ENCODE data around the gene PLD5.
"Not testable (repeated sequence)": the region's sequence is repeated elsewhere in the genome, so short reads cannot be mapped to it uniquely, and the experiment has no call there.

Gene PLD5

DNA sequence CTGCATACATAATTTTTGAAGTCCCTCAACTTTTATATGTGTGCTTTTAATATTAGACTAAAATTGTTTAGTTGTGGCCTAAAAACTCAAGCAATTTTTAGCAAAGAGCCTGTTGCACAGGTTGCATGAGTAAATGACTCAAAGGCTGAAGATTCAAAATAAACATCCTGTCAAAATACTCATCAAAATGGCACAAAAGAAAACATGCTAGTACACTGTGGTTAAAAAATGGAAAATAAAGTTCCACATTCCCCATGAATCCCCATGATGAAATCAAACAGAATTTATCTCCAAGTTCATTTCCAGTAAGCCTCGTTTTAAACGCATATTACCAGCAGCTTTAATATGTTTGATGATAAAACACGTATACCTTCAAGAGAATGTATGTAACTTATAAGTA, 295.5 kb downstream of the PLD5 start:
- H3K4me1 ChIP-seq (ENCODE audit: control insufficient read depth, low read length), result no peaks in the 10 kb centered on the region
- no peaks in the 10 kb centered on the region for H3K9me3 ChIP-seq (ENCODE audit: control insufficient read depth, insufficient read depth, low read length)
- H4K20me1 ChIP-seq (ENCODE audit: control insufficient read depth, insufficient read depth, low read depth, low read length), result no peaks in the 10 kb centered on the region
- no peaks in the 10 kb centered on the region for H3K9me2 ChIP-seq (replicated peaks; ENCODE audit: control insufficient read depth, low read length)
- TF ChIP-seq, protein P1, sequence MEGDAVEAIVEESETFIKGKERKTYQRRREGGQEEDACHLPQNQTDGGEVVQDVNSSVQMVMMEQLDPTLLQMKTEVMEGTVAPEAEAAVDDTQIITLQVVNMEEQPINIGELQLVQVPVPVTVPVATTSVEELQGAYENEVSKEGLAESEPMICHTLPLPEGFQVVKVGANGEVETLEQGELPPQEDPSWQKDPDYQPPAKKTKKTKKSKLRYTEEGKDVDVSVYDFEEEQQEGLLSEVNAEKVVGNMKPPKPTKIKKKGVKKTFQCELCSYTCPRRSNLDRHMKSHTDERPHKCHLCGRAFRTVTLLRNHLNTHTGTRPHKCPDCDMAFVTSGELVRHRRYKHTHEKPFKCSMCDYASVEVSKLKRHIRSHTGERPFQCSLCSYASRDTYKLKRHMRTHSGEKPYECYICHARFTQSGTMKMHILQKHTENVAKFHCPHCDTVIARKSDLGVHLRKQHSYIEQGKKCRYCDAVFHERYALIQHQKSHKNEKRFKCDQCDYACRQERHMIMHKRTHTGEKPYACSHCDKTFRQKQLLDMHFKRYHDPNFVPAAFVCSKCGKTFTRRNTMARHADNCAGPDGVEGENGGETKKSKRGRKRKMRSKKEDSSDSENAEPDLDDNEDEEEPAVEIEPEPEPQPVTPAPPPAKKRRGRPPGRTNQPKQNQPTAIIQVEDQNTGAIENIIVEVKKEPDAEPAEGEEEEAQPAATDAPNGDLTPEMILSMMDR (IDR thresholded peaks at IDR 0.05; ENCODE audit: low read depth, low read length, poor library complexity, severe bottlenecking), result no peak
- no peak for TF ChIP-seq EZH2phosphoT487 (IDR thresholded peaks at IDR 0.05; ENCODE audit: borderline replicate concordance, low read length)
- no peaks in the 10 kb centered on the region for H3F3A ChIP-seq (ENCODE audit: control insufficient read depth, insufficient read depth)
- H3K27ac ChIP-seq (ENCODE audit: low read depth, low read length), result no peak overlapping the region
- no peak overlapping the region for H3K4me2 ChIP-seq (ENCODE audit: low read length)
- no peak overlapping the region for H3K4me3 ChIP-seq (ENCODE audit: low read length)
- H3K79me2 ChIP-seq (ENCODE audit: control insufficient read depth, low read length), result no peaks in the 10 kb centered on the region
- H3K36me3 ChIP-seq (ENCODE audit: control insufficient read depth, low read length), result no peaks in the 10 kb centered on the region
- no peaks in the 10 kb centered on the region for H3K27me3 ChIP-seq (ENCODE audit: control insufficient read depth, low read length)

DNA sequence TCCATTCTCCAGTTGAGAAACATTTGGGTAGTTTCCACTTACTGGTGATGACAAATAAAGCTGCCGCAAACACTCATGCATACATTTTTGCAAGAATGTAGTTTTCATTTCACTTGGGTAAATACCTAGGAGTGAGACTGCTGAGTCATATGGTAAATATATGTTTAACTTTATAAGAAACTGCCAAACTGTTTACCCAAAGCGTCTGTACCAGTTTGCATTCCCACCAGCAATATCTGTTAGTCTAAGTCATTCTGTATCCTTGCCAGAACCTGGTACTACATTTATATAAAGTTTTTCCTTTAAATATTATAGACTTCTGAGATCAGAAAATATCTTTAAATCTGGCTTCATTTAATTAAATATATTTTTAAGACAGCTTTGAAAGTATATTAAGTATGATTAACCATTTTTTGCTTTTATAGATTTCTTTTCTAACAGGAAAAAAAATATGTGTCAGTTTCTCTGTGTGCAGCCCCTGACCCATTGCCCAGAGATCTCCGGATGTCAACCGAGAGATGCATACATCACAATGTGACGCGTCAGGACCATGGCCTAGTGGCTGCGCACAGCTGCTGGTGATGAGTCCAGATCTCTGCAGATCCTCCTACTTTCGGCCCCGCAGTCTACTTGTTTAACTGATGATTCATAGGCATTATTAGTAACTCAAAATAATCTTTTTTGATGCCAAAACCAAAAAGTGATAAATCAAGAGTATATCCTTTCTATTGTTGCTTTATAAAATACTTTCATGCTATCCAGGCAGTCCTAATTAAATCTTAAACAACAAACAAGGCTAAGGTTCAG, 298.5 kb downstream of the PLD5 start:
- H3K9me3 ChIP-seq (ENCODE audit: control insufficient read depth, insufficient read depth, low read length), result no peaks in the 10 kb centered on the region
- no peaks in the 10 kb centered on the region for H3K9me2 ChIP-seq (replicated peaks; ENCODE audit: control insufficient read depth, low read length)
- H3K27ac ChIP-seq (ENCODE audit: low read depth, low read length), result no peak overlapping the region
- TF ChIP-seq EZH2phosphoT487 (IDR thresholded peaks at IDR 0.05; ENCODE audit: borderline replicate concordance, low read length), result no peak
- TF ChIP-seq, protein P1 (IDR thresholded peaks at IDR 0.05; ENCODE audit: low read depth, low read length, poor library complexity, severe bottlenecking), result no peak
- no peak overlapping the region for H3K4me2 ChIP-seq (ENCODE audit: low read length)
- no peaks in the 10 kb centered on the region for H3K36me3 ChIP-seq (ENCODE audit: control insufficient read depth, low read length)
- no peak overlapping the region for H3K4me3 ChIP-seq (ENCODE audit: low read length)
- H3K79me2 ChIP-seq (ENCODE audit: control insufficient read depth, low read length), result no peaks in the 10 kb centered on the region
- no peaks in the 10 kb centered on the region for H3K27me3 ChIP-seq (ENCODE audit: control insufficient read depth, low read length)
- H4K20me1 ChIP-seq (ENCODE audit: control insufficient read depth, insufficient read depth, low read depth, low read length), result no peaks in the 10 kb centered on the region
- H3K4me1 ChIP-seq (ENCODE audit: control insufficient read depth, low read length), result no peaks in the 10 kb centered on the region
- no peaks in the 10 kb centered on the region for H3F3A ChIP-seq (ENCODE audit: control insufficient read depth, insufficient read depth)

DNA sequence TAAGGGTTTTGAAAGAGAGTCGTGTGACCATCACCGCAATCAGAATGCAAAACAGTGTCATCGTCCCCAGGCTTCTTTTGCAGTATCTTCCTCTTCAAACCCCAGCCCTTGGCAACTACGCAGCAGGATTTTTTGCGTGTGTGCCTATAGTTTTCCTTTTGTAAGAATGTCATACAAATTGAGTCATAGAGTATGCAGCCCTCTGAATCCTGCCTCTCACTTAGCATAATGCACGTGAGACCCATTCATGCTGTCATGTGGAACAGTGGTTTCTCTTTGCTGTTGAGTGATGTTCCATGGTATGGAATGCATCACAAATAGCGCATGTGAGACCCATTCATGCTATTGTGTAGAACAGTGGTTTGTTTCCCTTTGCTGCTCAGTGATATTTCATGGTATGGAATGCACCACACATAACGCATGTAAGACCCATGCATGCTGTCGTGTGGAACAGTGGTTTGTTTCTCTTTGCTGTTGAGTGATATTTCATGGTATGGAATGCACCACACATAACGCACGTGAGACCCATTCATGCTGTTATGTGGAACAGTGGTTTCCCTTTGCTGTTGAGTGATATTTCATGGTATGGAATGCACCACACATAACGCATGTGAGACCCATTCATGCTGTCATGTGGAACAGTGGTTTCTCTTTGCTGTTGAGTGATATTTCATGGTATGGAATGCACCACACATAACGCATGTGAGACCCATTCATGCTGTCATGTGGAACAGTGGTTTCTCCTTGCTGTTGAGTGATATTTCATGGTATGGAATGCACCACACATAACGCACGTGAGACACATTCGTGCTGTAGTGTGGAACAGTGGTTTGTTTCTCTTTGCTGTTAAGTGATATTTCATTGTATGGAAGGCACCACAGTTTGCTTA, 299.4 kb downstream of the PLD5 start:
- not testable (repeated sequence) for H3K4me3 ChIP-seq (ENCODE audit: low read length); H3K27ac ChIP-seq (ENCODE audit: low read depth, low read length); H3K9me3 ChIP-seq (ENCODE audit: control insufficient read depth, insufficient read depth, low read length); H3K4me2 ChIP-seq (ENCODE audit: low read length); H3K79me2 ChIP-seq (ENCODE audit: control insufficient read depth, low read length); H3K4me1 ChIP-seq (ENCODE audit: control insufficient read depth, low read length); H3K36me3 ChIP-seq (ENCODE audit: control insufficient read depth, low read length); H4K20me1 ChIP-seq (ENCODE audit: control insufficient read depth, insufficient read depth, low read depth, low read length); H3K27me3 ChIP-seq (ENCODE audit: control insufficient read depth, low read length); H3K9me2 ChIP-seq (replicated peaks; ENCODE audit: control insufficient read depth, low read length); H3F3A ChIP-seq (ENCODE audit: control insufficient read depth, insufficient read depth)

DNA sequence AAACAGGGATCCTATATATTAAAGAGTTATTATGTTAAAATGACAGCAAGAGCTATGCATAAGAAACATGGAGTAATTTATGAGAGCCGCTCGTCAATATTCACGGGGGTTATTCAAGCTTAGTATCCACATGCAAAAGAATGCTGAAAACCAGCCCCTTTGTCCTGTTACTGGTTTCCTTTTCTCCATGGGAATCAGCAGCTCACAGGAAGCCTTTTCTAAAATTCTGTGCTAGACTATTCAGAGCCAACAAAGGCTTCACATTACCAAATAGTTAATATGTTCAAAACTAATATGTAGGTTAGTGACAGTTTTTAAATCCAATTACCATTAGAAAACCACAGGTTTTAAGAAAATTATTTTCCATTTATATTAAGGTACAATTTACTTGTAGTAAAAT, 300.0 kb downstream of the PLD5 start:
- Histone ChIP-seq H3K27ac (ENCODE audit: low read depth, low read length) (no peak overlapping the region), H3K4me3 (ENCODE audit: low read length) (no peak overlapping the region), H3K9me2 (replicated peaks; ENCODE audit: control insufficient read depth, low read length) (no peaks in the 10 kb centered on the region), H3K27me3 (ENCODE audit: control insufficient read depth, low read length) (no peaks in the 10 kb centered on the region), H3K79me2 (ENCODE audit: control insufficient read depth, low read length) (no peaks in the 10 kb centered on the region), H3K4me1 (ENCODE audit: control insufficient read depth, low read length) (no peaks in the 10 kb centered on the region), H3K9me3 (ENCODE audit: control insufficient read depth, insufficient read depth, low read length) (no peaks in the 10 kb centered on the region), H3K36me3 (ENCODE audit: control insufficient read depth, low read length) (no peaks in the 10 kb centered on the region), H3K4me2 (ENCODE audit: low read length) (no peak overlapping the region), H3F3A (ENCODE audit: control insufficient read depth, insufficient read depth) (no peaks in the 10 kb centered on the region), H4K20me1 (ENCODE audit: control insufficient read depth, insufficient read depth, low read depth, low read length) (no peaks in the 10 kb centered on the region)
- TF ChIP-seq, protein P1 (IDR thresholded peaks at IDR 0.05; ENCODE audit: low read depth, low read length, poor library complexity, severe bottlenecking), result no peak
- TF ChIP-seq EZH2phosphoT487 (IDR thresholded peaks at IDR 0.05; ENCODE audit: borderline replicate concordance, low read length), result no peak

All from DOHH2 (cell line).